KMS-11 (cell line): Measurements from ENCODE around the gene CCDC68.

Source experiments
- H2AFZ ChIP-seq: fragments of 200-600 bp; sonication (generic); 2 replicates; pipeline ENCODE4 v1.6.1; 2016; ENCODE audit warnings: antibody characterized with exemption, mixed run types, low read depth
- H3K27ac ChIP-seq: fragments of 200-600 bp; sonication (generic); 2 replicates; pipeline ENCODE4 v1.6.1; 2016; ENCODE audit warnings: mild to moderate bottlenecking, mixed run types
- H3K27me3 ChIP-seq: fragments of 200-600 bp; sonication (generic); 2 replicates; pipeline ENCODE4 v1.6.1; 2017; ENCODE audit warnings: mild to moderate bottlenecking, low read depth, mixed run types, moderate library complexity; ENCODE audit not compliant: insufficient read depth
- H3K36me3 ChIP-seq: fragments of 200-600 bp; sonication (generic); 2 replicates; pipeline ENCODE4 v1.6.1; 2017; ENCODE audit warnings: mild to moderate bottlenecking, mixed run types; ENCODE audit not compliant: insufficient read depth
- H3K4me1 ChIP-seq: fragments of 200-600 bp; sonication (generic); 2 replicates; pipeline ENCODE4 v1.6.1; 2016; ENCODE audit warnings: mild to moderate bottlenecking, low read depth, mixed run types; ENCODE audit not compliant: poor library complexity, severe bottlenecking
- H3K4me2 ChIP-seq: fragments of 200-600 bp; sonication (generic); 2 replicates; pipeline ENCODE4 v1.7.0; 2016; ENCODE audit warnings: mild to moderate bottlenecking, mixed run types
- H3K4me3 ChIP-seq: fragments of 200-600 bp; sonication (generic); IDR thresholded peaks from 2 replicates; pipeline ENCODE4 v1.6.1; 2017; ENCODE audit warnings: low read depth, low read length, mixed read lengths; ENCODE audit not compliant: insufficient read depth
- H3K79me2 ChIP-seq: fragments of 200-600 bp; sonication (generic); 2 replicates; pipeline ENCODE4 v1.6.1; 2016; ENCODE audit warnings: low read depth, mixed run types; ENCODE audit not compliant: insufficient read depth
- H3K9ac ChIP-seq: fragments of 200-600 bp; sonication (generic); 2 replicates; pipeline ENCODE4 v1.6.1; 2016; ENCODE audit warnings: mild to moderate bottlenecking, mixed run types
- H4K20me1 ChIP-seq: fragments of 200-600 bp; sonication (generic); 2 replicates; pipeline ENCODE4 v1.6.1; 2016; ENCODE audit warnings: mild to moderate bottlenecking, mixed run types; ENCODE audit not compliant: insufficient read depth
- TF ChIP-seq, protein P1 (sequence below): fragments of 200-600 bp; sonication (generic); conservative IDR thresholded peaks from 2 replicates; pipeline ENCODE4 v1.6.1; 2017; ENCODE audit warnings: low read depth, mild to moderate bottlenecking, antibody characterized with exemption, low read length, moderate library complexity, mixed read lengths

CCDC68 gene

DNA sequence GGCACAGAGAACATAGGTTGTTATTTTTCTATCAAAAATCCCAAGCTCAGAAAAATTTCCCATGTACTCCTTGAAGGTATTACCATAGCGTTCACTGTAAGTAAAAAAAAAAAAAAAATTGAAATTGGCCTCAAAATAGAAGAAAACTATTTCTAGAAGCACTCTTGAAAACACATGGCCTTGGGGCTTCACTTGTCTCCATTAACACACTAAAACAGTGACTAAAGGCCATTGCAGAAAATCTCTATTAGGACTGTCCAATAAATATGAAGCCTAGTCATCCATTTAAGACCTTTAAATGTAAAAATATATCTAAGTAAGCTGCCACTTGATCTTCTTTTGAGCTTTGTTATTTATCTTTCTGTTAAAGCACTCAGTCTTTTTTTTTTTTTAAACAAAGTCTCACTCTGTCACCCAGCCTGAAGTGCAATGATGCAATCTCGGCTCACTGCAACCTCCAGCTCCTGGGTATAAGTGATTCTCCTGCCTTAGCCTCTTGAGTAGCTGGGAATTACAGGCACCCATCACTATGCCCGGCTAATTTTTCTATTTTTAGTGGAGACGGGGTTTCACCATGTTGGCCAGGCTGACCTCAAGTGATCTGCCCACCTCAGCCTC lies 35.8 kb downstream of the CCDC68 start:
- no peaks in the 10 kb centered on the region for H3K4me1 ChIP-seq
- no peaks in the 10 kb centered on the region for H3K79me2 ChIP-seq
- no peaks in the 10 kb centered on the region for H3K36me3 ChIP-seq
- no peak overlapping the region for H3K27ac ChIP-seq
- no peak overlapping the region for H3K4me2 ChIP-seq
- H3K4me3 ChIP-seq, result no peak overlapping the region
- H2AFZ ChIP-seq, result no peak overlapping the region
- H3K9ac ChIP-seq, result no peak overlapping the region
- no peaks in the 10 kb centered on the region for H3K27me3 ChIP-seq
- TF ChIP-seq, protein P1, sequence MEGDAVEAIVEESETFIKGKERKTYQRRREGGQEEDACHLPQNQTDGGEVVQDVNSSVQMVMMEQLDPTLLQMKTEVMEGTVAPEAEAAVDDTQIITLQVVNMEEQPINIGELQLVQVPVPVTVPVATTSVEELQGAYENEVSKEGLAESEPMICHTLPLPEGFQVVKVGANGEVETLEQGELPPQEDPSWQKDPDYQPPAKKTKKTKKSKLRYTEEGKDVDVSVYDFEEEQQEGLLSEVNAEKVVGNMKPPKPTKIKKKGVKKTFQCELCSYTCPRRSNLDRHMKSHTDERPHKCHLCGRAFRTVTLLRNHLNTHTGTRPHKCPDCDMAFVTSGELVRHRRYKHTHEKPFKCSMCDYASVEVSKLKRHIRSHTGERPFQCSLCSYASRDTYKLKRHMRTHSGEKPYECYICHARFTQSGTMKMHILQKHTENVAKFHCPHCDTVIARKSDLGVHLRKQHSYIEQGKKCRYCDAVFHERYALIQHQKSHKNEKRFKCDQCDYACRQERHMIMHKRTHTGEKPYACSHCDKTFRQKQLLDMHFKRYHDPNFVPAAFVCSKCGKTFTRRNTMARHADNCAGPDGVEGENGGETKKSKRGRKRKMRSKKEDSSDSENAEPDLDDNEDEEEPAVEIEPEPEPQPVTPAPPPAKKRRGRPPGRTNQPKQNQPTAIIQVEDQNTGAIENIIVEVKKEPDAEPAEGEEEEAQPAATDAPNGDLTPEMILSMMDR, result no peak
- no peaks in the 10 kb centered on the region for H4K20me1 ChIP-seq

- no peaks in the 10 kb centered on the region for H3K36me3 ChIP-seq
- H3K9ac ChIP-seq, result no peak overlapping the region
- no peaks in the 10 kb centered on the region for H3K79me2 ChIP-seq
- H4K20me1 ChIP-seq, result no peaks in the 10 kb centered on the region
- no peak overlapping the region for H3K4me2 ChIP-seq
- H3K27me3 ChIP-seq, result no peaks in the 10 kb centered on the region
- H3K4me1 ChIP-seq, result no peaks in the 10 kb centered on the region
- TF ChIP-seq, protein P1, result no peak
- no peak overlapping the region for H3K27ac ChIP-seq
- no peak overlapping the region for H3K4me3 ChIP-seq
- no peak overlapping the region for H2AFZ ChIP-seq
Observed at GRCh38 chr18:54919412-54919811, 39.8 kb downstream of the CCDC68 start.

- TF ChIP-seq, protein P1, result no peak
- Histone ChIP-seq H3K4me3 (no peak overlapping the region), H4K20me1 (no peaks in the 10 kb centered on the region), H3K36me3 (no peaks in the 10 kb centered on the region), H3K4me2 (no peak overlapping the region), H3K79me2 (no peaks in the 10 kb centered on the region), H3K9ac (no peak overlapping the region), H2AFZ (no peak overlapping the region), H3K4me1 (no peaks in the 10 kb centered on the region), H3K27me3 (no peaks in the 10 kb centered on the region), H3K27ac (no peak overlapping the region)
Observed at GRCh38 chr18:54918060-54918459, 41.2 kb downstream of the CCDC68 start.

GRCh38 chr18:54916507-54916906 lies 42.8 kb downstream of the CCDC68 start:
- no peaks in the 10 kb centered on the region for H3K4me1 ChIP-seq
- no peak overlapping the region for H2AFZ ChIP-seq
- H4K20me1 ChIP-seq, result no peaks in the 10 kb centered on the region
- H3K36me3 ChIP-seq, result no peaks in the 10 kb centered on the region
- H3K4me2 ChIP-seq, result no peak overlapping the region
- no peak overlapping the region for H3K27ac ChIP-seq
- H3K9ac ChIP-seq, result no peak overlapping the region
- H3K27me3 ChIP-seq, result no peaks in the 10 kb centered on the region
- no peaks in the 10 kb centered on the region for H3K79me2 ChIP-seq
- no peak overlapping the region for H3K4me3 ChIP-seq
- TF ChIP-seq, protein P1, result no peak
